HepG2 (cell line): Measurements from ENCODE around the gene HLA-DMB. TPM values are rescaled to one million over a fixed set of nuclear protein-coding genes. Genes with fewer than 3 reads are reported as not detected.

Experiments
- AHR ChIP-seq: IDR thresholded peaks from 2 replicates; pipeline ENCODE4 v1.6.1; 2018; ENCODE audit warnings: missing genetic modification reagents, missing compliant biosample characterization
- ARNTL ChIP-seq: sonication (generic); formaldehyde crosslinking; IDR thresholded peaks from 2 replicates; pipeline ENCODE4 v1.4.0; 2020; ENCODE audit warnings: mild to moderate bottlenecking, missing genetic modification reagents
- CHCHD3 ChIP-seq: sonication (generic); formaldehyde crosslinking; IDR thresholded peaks from 2 replicates; pipeline ENCODE4 v1.8.0; 2022; ENCODE audit warnings: mild to moderate bottlenecking, missing genetic modification reagents, moderate library complexity
- JUN ChIP-seq: sonication (generic); formaldehyde crosslinking; IDR thresholded peaks from 2 replicates; pipeline ENCODE4 v1.4.0; 2020; ENCODE audit warnings: mild to moderate bottlenecking, missing genetic modification reagents
- KDM4B ChIP-seq: sonication (generic); formaldehyde crosslinking; IDR thresholded peaks from 2 replicates; pipeline ENCODE4 v1.4.0; 2020; ENCODE audit warnings: missing genetic modification reagents
- MAF1 ChIP-seq: sonication (generic); formaldehyde crosslinking; IDR thresholded peaks from 2 replicates; pipeline ENCODE4 v1.5.0; 2020; ENCODE audit warnings: missing genetic modification reagents, borderline replicate concordance
- MAZ ChIP-seq, 2 experiments: sonication (generic) in 1 of 2; formaldehyde crosslinking in 1 of 2; IDR thresholded peaks; 2 replicates each; pipeline versions ENCODE4 v1.5.0 to v1.6.1; 2012 to 2020; ENCODE audit warnings: low read depth in 2 of 2, mild to moderate bottlenecking in 2 of 2, borderline replicate concordance in 1 of 2, improper control_type of control experiment in 1 of 2, low read length in 1 of 2, missing genetic modification reagents in 1 of 2, moderate library complexity in 1 of 2
- MED13 ChIP-seq: sonication (generic); formaldehyde crosslinking; IDR thresholded peaks from 2 replicates; pipeline ENCODE4 v1.5.0; 2020; ENCODE audit warnings: missing genetic modification reagents
- SALL1 ChIP-seq: sonication (generic); formaldehyde crosslinking; IDR thresholded peaks from 2 replicates; pipeline ENCODE4 v1.8.0; 2022; ENCODE audit warnings: mild to moderate bottlenecking, missing genetic modification reagents
- SIX4 ChIP-seq: sonication (generic); formaldehyde crosslinking; IDR thresholded peaks from 2 replicates; pipeline ENCODE4 v1.4.0; 2020; ENCODE audit warnings: missing genetic modification reagents
- SMAD9 ChIP-seq: sonication (generic); formaldehyde crosslinking; IDR thresholded peaks from 2 replicates; pipeline ENCODE4 v1.5.1; 2020; ENCODE audit warnings: mild to moderate bottlenecking, missing genetic modification reagents
- SNRNP70 ChIP-seq: fragments of 200-400 bp; formaldehyde crosslinking; IDR thresholded peaks from 2 replicates; pipeline ENCODE4 v1.6.1; 2017; ENCODE audit warnings: mild to moderate bottlenecking, low read depth, low read length, moderate library complexity
- STAT5B ChIP-seq: sonication (generic); formaldehyde crosslinking; IDR thresholded peaks from 2 replicates; pipeline ENCODE4 v1.4.0; 2020; ENCODE audit warnings: missing genetic modification reagents
- SYNCRIP ChIP-seq: fragments of 200-400 bp; formaldehyde crosslinking; IDR thresholded peaks from 2 replicates; pipeline ENCODE4 v1.6.1; 2018; ENCODE audit warnings: mild to moderate bottlenecking, low read depth, low read length; ENCODE audit not compliant: insufficient read depth
- XRCC5 ChIP-seq: fragments of 200-400 bp; formaldehyde crosslinking; optimal IDR thresholded peaks from 2 replicates; pipeline ENCODE3; 2017; ENCODE audit warnings: mild to moderate bottlenecking, low read length
- YEATS4 ChIP-seq: sonication (generic); formaldehyde crosslinking; IDR thresholded peaks from 2 replicates; pipeline ENCODE4 v1.4.0; 2020; ENCODE audit warnings: missing genetic modification reagents, borderline replicate concordance
- ZFP1 ChIP-seq: IDR thresholded peaks from 2 replicates; pipeline ENCODE4 v1.6.1; 2016
- ZFP36L2 ChIP-seq: sonication (generic); formaldehyde crosslinking; IDR thresholded peaks from 2 replicates; pipeline ENCODE4 v1.4.0; 2020; ENCODE audit warnings: missing genetic modification reagents
- ZNF160 ChIP-seq: sonication (generic); formaldehyde crosslinking; IDR thresholded peaks from 2 replicates; pipeline ENCODE4 v1.8.0; 2022; ENCODE audit warnings: mild to moderate bottlenecking, inconsistent platforms, missing genetic modification reagents
- ZNF207 ChIP-seq: fragments of 450-650 bp; IDR thresholded peaks from 2 replicates; pipeline ENCODE4 v1.6.1; 2016; ENCODE audit warnings: antibody characterized with exemption, borderline replicate concordance
- ZNF225 ChIP-seq: sonication (generic); formaldehyde crosslinking; IDR thresholded peaks from 2 replicates; pipeline ENCODE4 v1.4.0; 2020; ENCODE audit warnings: mild to moderate bottlenecking, missing genetic modification reagents
- ZNF276 ChIP-seq: sonication (generic); formaldehyde crosslinking; IDR thresholded peaks from 2 replicates; pipeline ENCODE4 v1.4.0; 2020; ENCODE audit warnings: mild to moderate bottlenecking, low read depth, missing genetic modification reagents
- ZNF282 ChIP-seq: fragments of 450-650 bp; IDR thresholded peaks from 2 replicates; pipeline ENCODE4 v1.6.1; 2018; ENCODE audit not compliant: partially characterized antibody
- ZNF331 ChIP-seq: sonication (generic); formaldehyde crosslinking; IDR thresholded peaks from 2 replicates; pipeline ENCODE4 v1.4.0; 2020; ENCODE audit warnings: missing genetic modification reagents
- ZNF350 ChIP-seq: sonication (generic); formaldehyde crosslinking; IDR thresholded peaks from 2 replicates; pipeline ENCODE4 v1.4.0; 2020; ENCODE audit warnings: mild to moderate bottlenecking, low read depth, missing genetic modification reagents, borderline replicate concordance
- ZNF367 ChIP-seq: sonication (generic); formaldehyde crosslinking; IDR thresholded peaks from 2 replicates; pipeline ENCODE4 v1.4.0; 2020; ENCODE audit warnings: missing genetic modification reagents, borderline replicate concordance
- ZNF441 ChIP-seq: sonication (generic); formaldehyde crosslinking; IDR thresholded peaks from 2 replicates; pipeline ENCODE4 v1.7.0; 2021; ENCODE audit warnings: missing genetic modification reagents, borderline replicate concordance
- ZNF451 ChIP-seq: sonication (generic); formaldehyde crosslinking; IDR thresholded peaks from 2 replicates; pipeline ENCODE4 v1.5.0; 2020; ENCODE audit warnings: mild to moderate bottlenecking, missing genetic modification reagents
- ZUFSP ChIP-seq: sonication (generic); formaldehyde crosslinking; IDR thresholded peaks from 2 replicates; pipeline ENCODE4 v1.9.0; 2021; ENCODE audit warnings: missing genetic modification reagents, mild to moderate bottlenecking, borderline replicate concordance
- polyA plus RNA-seq, 8 experiments: library from polyadenylated mRNA; depleted of rRNA in 3 of 8; stranded (reverse) in 7 of 8; unstranded in 1 of 8; fragments of >200 nt; fragmentation: Illumina TruSeq in 4 of 8; extraction: Trizol in 4 of 8; gene quantifications; 2 replicates each; pipeline versions ENCODE4 v1.2.1 to v1.2.3, GENCODE V29; 2011 to 2016; ENCODE audit warnings: low read depth in 4 of 8, missing spikeins in 1 of 8, mixed read lengths in 1 of 8; ENCODE audit not compliant: insufficient read depth in 1 of 8
- total RNA-seq, 5 experiments: library from RNA; depleted of rRNA; stranded (reverse); fragments of >200 nt; fragmentation: Illumina TruSeq; extraction: Trizol; gene quantifications; 2 replicates each; pipeline ENCODE4 v1.2.3, GENCODE V29; 2016; ENCODE audit warnings: low read depth in 1 of 5

The HLA-DMB gene
- total and polyA plus RNA-seq, 2 of the 13 experiments (the other 11 are each of a cell fraction or from before 2014, with no cell fraction given), result not detected

- TF ChIP-seq ZNF441 (CRISPR knock-in tag) (no peak; the same call in 1 of the 2 replicates), ZNF276 (CRISPR knock-in tag) (no peak; the same call in 1 of the 2 replicates), ZNF282 (no peak), SIX4 (CRISPR knock-in tag) (no peak), ZFP36L2 (CRISPR knock-in tag) (no peak), MAF1 (CRISPR knock-in tag) (peak; percentile 62; the same call in 1 of the 2 replicates), ZNF207 (no peak), ZNF451 (peak; percentile 17; the same call in 1 of the 2 replicates), CHCHD3 (CRISPR knock-in tag) (0 out of 2 replicates have a peak, but pooled peaks have one; percentile 16), MAZ (IDR thresholded peaks at IDR 0.05; ENCODE audit: borderline replicate concordance, low read depth, low read length) (peak; percentile 90), MAZ (CRISPR knock-in tag; IDR thresholded peaks at IDR 0.05; ENCODE audit: low read depth) (peak; percentile 13; the same call in 1 of the 2 replicates), SMAD9 (no peak), ZNF367 (CRISPR knock-in tag) (0 out of 2 replicates have a peak, but pooled peaks have one; percentile 45), ZNF160 (0 out of 2 replicates have a peak, but pooled peaks have one; percentile 40), STAT5B (CRISPR knock-in tag) (no peak), XRCC5 (peak; percentile 38), ZNF331 (peak; percentile 4), SYNCRIP (no peak), AHR (peak; percentile 73; the same call in 1 of the 2 replicates), ZNF350 (CRISPR knock-in tag) (peak; percentile 30; the same call in 1 of the 2 replicates), ZUFSP (CRISPR knock-in tag) (no peak), MED13 (CRISPR knock-in tag) (peak; percentile 71), SALL1 (CRISPR knock-in tag) (peak; percentile 65), ARNTL (CRISPR knock-in tag) (peak; percentile 27; the same call in 1 of the 2 replicates), ZFP1 (0 out of 2 replicates have a peak, but pooled peaks have one; percentile 1), ZNF225 (no peak), JUN (CRISPR knock-in tag) (0 out of 2 replicates have a peak, but pooled peaks have one; percentile 4), YEATS4 (CRISPR knock-in tag) (peak; percentile 10; the same call in 1 of the 2 replicates), SNRNP70 (no peak), KDM4B (CRISPR knock-in tag) (peak; percentile 6)
Measured at GRCh38 chr6:32969685-32970412, 29.0 kb upstream of the HLA-DMB start (continued).
